Umbilical cord (tissue), 1 donor: Measurements from ENCODE around the gene HAUS1. TPM values are rescaled to one million over a fixed set of nuclear protein-coding genes. Genes with fewer than 3 reads are reported as not detected.

Source experiments
- total RNA-seq: library from RNA; depleted of rRNA; stranded (reverse); fragments of >200 nt; gene quantifications from one replicate; pipeline ENCODE4 v1.2.3, GENCODE V29; 2014; ENCODE audit warnings: low replicate concordance; ENCODE audit not compliant: insufficient read depth

Gene HAUS1
- total RNA-seq, 1 donor from 2014 or later: 63.6 TPM

Other genes with a start within 250 kb of the HAUS1 start
- gene EPG5, start 137.1 kb upstream of the HAUS1 start, total RNA-seq: 23.8 TPM
- gene PSTPIP2, start 32.1 kb upstream of the HAUS1 start, total RNA-seq: 6.7 TPM
- 259 TPM for gene ATP5F1A, start 6.1 kb upstream of the HAUS1 start, total RNA-seq